Measurements from ENCODE around the gene ENPP7.

ENPP7 gene

GRCh38 chr17:79779084-79779529 is 48.4 kb downstream of the ENPP7 start:
- DNase-seq, result no peak

GRCh38 chr17:79779661-79780365 is 49.1 kb downstream of the ENPP7 start:
- no peak for DNase-seq

GRCh38 chr17:79781012-79781650 is 50.4 kb downstream of the ENPP7 start:
- no peak for DNase-seq

GRCh38 chr17:79781736-79782575 is 51.2 kb downstream of the ENPP7 start:
- no peak for DNase-seq

GRCh38 chr17:79783891-79784290 is 53.1 kb downstream of the ENPP7 start:
- no peak for DNase-seq

- no peak for DNase-seq
Measured at GRCh38 chr17:79784353-79785016, 53.7 kb downstream of the ENPP7 start.

GRCh38 chr17:79785017-79785899 is 54.5 kb downstream of the ENPP7 start:
- no peak for DNase-seq

GRCh38 chr17:79785900-79786810 is 55.4 kb downstream of the ENPP7 start:
- DNase-seq, result no peak

- no peak for DNase-seq
Measured at GRCh38 chr17:79786930-79787643, 56.3 kb downstream of the ENPP7 start.

- DNase-seq, result no peak
Measured at GRCh38 chr17:79788455-79788854, 57.7 kb downstream of the ENPP7 start.

- DNase-seq, result no peak
Measured at GRCh38 chr17:79788989-79789942, 58.5 kb downstream of the ENPP7 start.

GRCh38 chr17:79789943-79790804 is 59.4 kb downstream of the ENPP7 start:
- DNase-seq, result no peak

- DNase-seq, result no peak
Measured at GRCh38 chr17:79790805-79791734, 60.3 kb downstream of the ENPP7 start.

GRCh38 chr17:79791735-79792161 is 61.0 kb downstream of the ENPP7 start:
- DNase-seq, result no peak

Measured in cortex of kidney (tissue), 1 donor.